Panc1 (cell line): ENCODE measurements around the gene KMT5C. TPM values are rescaled to one million over a fixed set of nuclear protein-coding genes. Genes with fewer than 3 reads are reported as not detected.

Experiments
- ATAC-seq: fragments of 200-7000 bp; cut with Tn5 transposase; 2 replicates; pipeline ENCODE4 v1.9.1; 2020; ENCODE audit warnings: mild to moderate bottlenecking, moderate library complexity
- BruUV-seq: library from RNA; stranded (reverse); fragments of 400-500 nt; replicated peaks from 2 replicates; lab custom pipeline; 2021; lab: Mats Ljungman, UMichigan
- CTCF ChIA-PET: fragments of 300-600 bp; sonication (Branson Sonifier 250); formaldehyde crosslinking; loops from one replicate; lab custom pipeline; 2022; ENCODE audit warnings: antibody characterized with exemption; lab: Charles Lee
- POLR2A ChIA-PET: fragments of 300-600 bp; sonication (Branson Sonifier 250); formaldehyde crosslinking; loops from one replicate; lab custom pipeline; 2022; ENCODE audit warnings: antibody characterized with exemption; lab: Charles Lee
- DNase-seq: peaks from one replicate; pipeline ENCODE4 v3.0.0-alpha.2; 2010; ENCODE audit warnings: low read depth, low spot score
- H3K27ac ChIP-seq: 2 replicates; pipeline ENCODE4 v1.5.1; 2011; ENCODE audit warnings: mild to moderate bottlenecking, low read length, inconsistent platforms
- H3K27me3 ChIP-seq: fragments of 200-500 bp; sonication (Bioruptor generic); 2 replicates; pipeline ENCODE4 v1.6.0; 2014; ENCODE audit warnings: low read length, inconsistent platforms; ENCODE audit not compliant: control insufficient read depth, insufficient read depth
- H3K36me3 ChIP-seq: fragments of 200-500 bp; sonication (Bioruptor generic); 2 replicates; pipeline ENCODE4 v1.5.1; 2014; ENCODE audit warnings: inconsistent platforms, mild to moderate bottlenecking, low read length, moderate library complexity; ENCODE audit not compliant: control insufficient read depth, insufficient read depth
- H3K4me1 ChIP-seq: 2 replicates; pipeline ENCODE4 v1.5.1; 2011; ENCODE audit warnings: inconsistent platforms, mild to moderate bottlenecking, low read length, moderate library complexity; ENCODE audit not compliant: control insufficient read depth, insufficient read depth
- H3K4me3 ChIP-seq, 2 experiments: 2 replicates each; pipeline ENCODE4 v1.5.1; 2011 to 2012; ENCODE audit warnings: low read depth in 2 of 2, low read length in 2 of 2, mild to moderate bottlenecking in 2 of 2, inconsistent platforms in 1 of 2, moderate library complexity in 1 of 2
- H3K9me3 ChIP-seq: fragments of 200-500 bp; sonication (Bioruptor generic); 2 replicates; pipeline ENCODE4 v1.5.1; 2014; ENCODE audit warnings: low read depth, mild to moderate bottlenecking, inconsistent platforms, low read length, moderate library complexity; ENCODE audit not compliant: control insufficient read depth, insufficient read depth
- SIN3A ChIP-seq: IDR thresholded peaks from 2 replicates; pipeline ENCODE4 v1.6.1; 2012; ENCODE audit warnings: low read depth, mild to moderate bottlenecking, low read length, moderate library complexity, borderline replicate concordance; ENCODE audit not compliant: insufficient read depth
- TCF7L2 ChIP-seq: IDR thresholded peaks from 2 replicates; pipeline ENCODE4 v1.6.1; 2011; ENCODE audit warnings: mild to moderate bottlenecking, low read depth, low read length, inconsistent platforms
- in situ Hi-C: cut with HindIII; loops from 2 replicates; pipeline ENCODE4 v1.10.0; 2016; ENCODE audit warnings: low sequenced_read_pairs, low pct_unique_long_range_greater_than_20kb
- intact Hi-C: fragments of 100-400 bp; cut with micrococcal nuclease; formaldehyde crosslinking; loops from one replicate; pipeline ENCODE4 v1.10.0; 2022; ENCODE audit not compliant: unreplicated experiment
- total RNA-seq: library from RNA; stranded (reverse); gene quantifications from one replicate; pipeline ENCODE4 v1.2.1, GENCODE V29; 2021; ENCODE audit not compliant: unreplicated experiment
- TF ChIP-seq, protein P1 (sequence below), 2 experiments: IDR thresholded peaks; 2 replicates each; pipeline ENCODE4 v1.6.1; 2011 to 2012; ENCODE audit warnings: low read depth in 2 of 2, control low read depth in 1 of 2, low read length in 1 of 2, mild to moderate bottlenecking in 1 of 2, moderate library complexity in 1 of 2; ENCODE audit not compliant: insufficient read depth in 1 of 2
- TF ChIP-seq, protein P2 (sequence below): fragments of 450-650 bp; IDR thresholded peaks from 2 replicates; pipeline ENCODE4 v1.5.1; 2017; ENCODE audit warnings: mild to moderate bottlenecking

Gene KMT5C
- total RNA-seq, 1 experiment from 2014 or later = 30.6 TPM

GRCh38 chr19:55368106-55368505, 28.4 kb downstream of the KMT5C start:
- ChIA-PET CTCF (interaction anchor here (0.8 kb wide), 1 partner anchor 12 kb away, joined by 4 read pairs; no protein-coding TSS in a partner anchor), POLR2A (interaction anchor here (0.6 kb wide), 1 partner anchor 143 kb away, joined by 3 read pairs; no protein-coding TSS in a partner anchor)
- Histone ChIP-seq H3K4me1 (peaks cover 16% of the 10 kb centered on the region), H3K4me3 (no peak overlapping the region), H3K36me3 (no peaks in the 10 kb centered on the region), H3K27me3 (no peaks in the 10 kb centered on the region), H3K27ac (no peak overlapping the region), H3K9me3 (no peaks in the 10 kb centered on the region)
- DNase-seq = no peak
- in situ Hi-C loops = no loop called here
- ATAC-seq = no peak
- TF ChIP-seq, protein P1, sequence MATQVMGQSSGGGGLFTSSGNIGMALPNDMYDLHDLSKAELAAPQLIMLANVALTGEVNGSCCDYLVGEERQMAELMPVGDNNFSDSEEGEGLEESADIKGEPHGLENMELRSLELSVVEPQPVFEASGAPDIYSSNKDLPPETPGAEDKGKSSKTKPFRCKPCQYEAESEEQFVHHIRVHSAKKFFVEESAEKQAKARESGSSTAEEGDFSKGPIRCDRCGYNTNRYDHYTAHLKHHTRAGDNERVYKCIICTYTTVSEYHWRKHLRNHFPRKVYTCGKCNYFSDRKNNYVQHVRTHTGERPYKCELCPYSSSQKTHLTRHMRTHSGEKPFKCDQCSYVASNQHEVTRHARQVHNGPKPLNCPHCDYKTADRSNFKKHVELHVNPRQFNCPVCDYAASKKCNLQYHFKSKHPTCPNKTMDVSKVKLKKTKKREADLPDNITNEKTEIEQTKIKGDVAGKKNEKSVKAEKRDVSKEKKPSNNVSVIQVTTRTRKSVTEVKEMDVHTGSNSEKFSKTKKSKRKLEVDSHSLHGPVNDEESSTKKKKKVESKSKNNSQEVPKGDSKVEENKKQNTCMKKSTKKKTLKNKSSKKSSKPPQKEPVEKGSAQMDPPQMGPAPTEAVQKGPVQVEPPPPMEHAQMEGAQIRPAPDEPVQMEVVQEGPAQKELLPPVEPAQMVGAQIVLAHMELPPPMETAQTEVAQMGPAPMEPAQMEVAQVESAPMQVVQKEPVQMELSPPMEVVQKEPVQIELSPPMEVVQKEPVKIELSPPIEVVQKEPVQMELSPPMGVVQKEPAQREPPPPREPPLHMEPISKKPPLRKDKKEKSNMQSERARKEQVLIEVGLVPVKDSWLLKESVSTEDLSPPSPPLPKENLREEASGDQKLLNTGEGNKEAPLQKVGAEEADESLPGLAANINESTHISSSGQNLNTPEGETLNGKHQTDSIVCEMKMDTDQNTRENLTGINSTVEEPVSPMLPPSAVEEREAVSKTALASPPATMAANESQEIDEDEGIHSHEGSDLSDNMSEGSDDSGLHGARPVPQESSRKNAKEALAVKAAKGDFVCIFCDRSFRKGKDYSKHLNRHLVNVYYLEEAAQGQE (IDR thresholded peaks at IDR 0.05; ENCODE audit: insufficient read depth in 1 of 2, low read depth in 2 of 2, low read length in 1 of 2) = no peak
- BruUV-seq = no TSS peak
- intact Hi-C loops = no loop called here

DNA sequence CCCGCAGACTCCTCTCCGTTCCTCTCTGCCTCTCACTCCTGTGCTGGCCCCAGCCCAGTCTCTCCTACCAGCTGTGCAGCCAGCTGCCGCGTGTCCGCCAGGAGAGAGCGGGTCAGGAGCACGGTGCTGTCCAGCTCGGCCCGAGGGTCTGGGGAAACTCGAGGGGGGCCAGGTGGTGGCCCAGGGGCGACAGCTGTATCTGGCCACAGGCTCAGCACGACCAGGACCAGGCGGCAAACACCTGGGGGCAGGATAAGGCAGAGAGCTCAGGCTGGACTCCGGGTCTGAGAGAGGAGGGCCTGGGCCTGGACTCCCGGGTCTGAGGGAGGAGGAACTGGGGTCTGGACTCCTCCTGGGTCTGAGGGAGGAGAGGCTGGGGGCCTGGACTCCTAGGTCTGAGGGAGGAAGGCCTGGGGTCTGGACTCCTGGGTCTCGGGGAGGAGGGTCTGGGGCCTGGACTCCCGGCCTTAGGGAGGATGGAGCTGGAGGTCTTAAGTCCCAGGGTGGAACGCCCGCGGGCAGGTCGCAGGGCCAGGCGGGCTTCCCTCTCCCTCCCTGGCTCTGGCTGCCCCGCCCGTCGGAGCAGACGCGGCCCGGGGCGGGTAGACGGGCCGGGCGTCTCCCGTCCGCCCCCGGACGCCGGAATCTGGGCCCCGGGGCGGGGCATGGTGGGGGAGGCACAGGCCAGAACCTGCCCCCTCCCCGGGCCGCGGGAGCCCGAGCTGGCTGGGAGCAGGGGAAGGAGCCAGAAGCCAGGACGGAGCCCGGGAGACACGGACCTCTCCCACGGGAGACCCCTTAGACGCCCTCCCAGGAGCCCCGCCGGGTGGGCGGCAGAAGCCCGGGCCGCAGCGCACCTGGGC, 29.3 kb downstream of the KMT5C start:
- CTCF ChIA-PET = interaction anchor here (0.6 to 0.8 kb wide), 2 partner anchors 12 to 827 kb away, joined by 3 to 4 read pairs; no protein-coding TSS in a partner anchor
- POLR2A ChIA-PET = interaction anchor here (0.6 kb wide), 2 partner anchors 14 to 144 kb away, joined by 3 read pairs; partner anchors contain the start of gene COX6B2
- in situ Hi-C loops = no loop called here

More for the DNA sequence above, 29.3 kb downstream of the KMT5C start:
- TF ChIP-seq, protein P1 (IDR thresholded peaks at IDR 0.05; ENCODE audit: insufficient read depth in 1 of 2, low read depth in 2 of 2, low read length in 1 of 2) = no peak
- no peak for TF ChIP-seq TCF7L2
- TF ChIP-seq, protein P2, sequence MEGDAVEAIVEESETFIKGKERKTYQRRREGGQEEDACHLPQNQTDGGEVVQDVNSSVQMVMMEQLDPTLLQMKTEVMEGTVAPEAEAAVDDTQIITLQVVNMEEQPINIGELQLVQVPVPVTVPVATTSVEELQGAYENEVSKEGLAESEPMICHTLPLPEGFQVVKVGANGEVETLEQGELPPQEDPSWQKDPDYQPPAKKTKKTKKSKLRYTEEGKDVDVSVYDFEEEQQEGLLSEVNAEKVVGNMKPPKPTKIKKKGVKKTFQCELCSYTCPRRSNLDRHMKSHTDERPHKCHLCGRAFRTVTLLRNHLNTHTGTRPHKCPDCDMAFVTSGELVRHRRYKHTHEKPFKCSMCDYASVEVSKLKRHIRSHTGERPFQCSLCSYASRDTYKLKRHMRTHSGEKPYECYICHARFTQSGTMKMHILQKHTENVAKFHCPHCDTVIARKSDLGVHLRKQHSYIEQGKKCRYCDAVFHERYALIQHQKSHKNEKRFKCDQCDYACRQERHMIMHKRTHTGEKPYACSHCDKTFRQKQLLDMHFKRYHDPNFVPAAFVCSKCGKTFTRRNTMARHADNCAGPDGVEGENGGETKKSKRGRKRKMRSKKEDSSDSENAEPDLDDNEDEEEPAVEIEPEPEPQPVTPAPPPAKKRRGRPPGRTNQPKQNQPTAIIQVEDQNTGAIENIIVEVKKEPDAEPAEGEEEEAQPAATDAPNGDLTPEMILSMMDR = no peak
- TF ChIP-seq SIN3A = peak; percentile 34; the same call in 1 of the 2 replicates
- H3K27ac ChIP-seq = no peak overlapping the region
- ATAC-seq = peak; percentile 56
- peaks cover 23% of the 10 kb centered on the region for H3K4me1 ChIP-seq
- intact Hi-C loops = no loop called here
- no peaks in the 10 kb centered on the region for H3K9me3 ChIP-seq
- BruUV-seq = no TSS peak
- no peaks in the 10 kb centered on the region for H3K36me3 ChIP-seq
- DNase-seq = no peak
- H3K27me3 ChIP-seq = no peaks in the 10 kb centered on the region
- peak overlapping the region; percentile 42 to 47 for H3K4me3 ChIP-seq
